ENCODE results near the gene HOXD13. TPM values are rescaled to one million over a fixed set of nuclear protein-coding genes. Genes with fewer than 3 reads are reported as not detected.
A peak's percentile ranks its signal among the peaks of the same experiment; 100 is the strongest.

Gene HOXD13
- total RNA-seq, result not detected
- not detected for polyA plus RNA-seq (2013, experiment 1 of 2)
- not detected for polyA plus RNA-seq (2013, experiment 2 of 2)
- 0 to 0.08 (median 0) reads per million in 172 experiments for total RNA-seq

DNA sequence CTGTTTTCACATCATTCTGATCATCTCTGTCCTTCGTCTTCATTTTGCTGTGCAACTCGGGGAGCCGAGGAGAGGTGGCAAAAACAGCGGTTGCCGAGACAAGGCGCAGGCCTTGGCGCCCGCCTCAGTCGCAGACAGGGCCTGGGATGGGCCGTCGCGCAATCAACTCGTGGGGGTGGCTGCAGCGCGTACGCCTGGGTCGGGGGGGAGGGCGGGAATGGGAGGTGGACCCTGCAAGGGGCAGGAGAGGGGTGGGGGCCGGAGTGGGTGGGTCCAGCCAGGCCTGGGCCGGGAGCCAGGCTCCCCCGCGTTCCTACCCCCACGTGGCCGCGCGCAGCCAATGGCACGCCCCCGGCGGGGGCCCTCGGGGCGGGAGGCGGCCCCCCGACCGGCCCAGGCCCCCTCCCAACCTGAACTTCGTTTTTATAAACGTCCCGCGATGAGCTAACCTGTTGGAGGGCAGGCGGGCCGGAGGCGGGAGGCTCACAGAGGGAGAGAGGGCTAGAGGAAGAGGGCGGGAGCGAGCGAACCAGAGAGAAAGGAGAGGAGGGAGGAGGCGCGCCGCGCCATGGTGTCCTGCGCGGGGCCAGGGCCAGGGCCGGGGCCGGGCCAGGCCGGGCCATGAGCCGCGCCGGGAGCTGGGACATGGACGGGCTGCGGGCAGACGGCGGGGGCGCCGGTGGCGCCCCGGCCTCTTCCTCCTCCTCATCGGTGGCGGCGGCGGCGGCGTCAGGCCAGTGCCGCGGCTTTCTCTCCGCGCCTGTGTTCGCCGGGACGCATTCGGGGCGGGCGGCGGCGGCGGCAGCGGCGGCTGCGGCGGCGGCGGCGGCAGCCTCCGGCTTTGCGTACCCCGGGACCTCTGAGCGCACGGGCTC lies at the start of gene HOXD13:
HOXD13 (plus strand) TSS at position 452 of the 875 bp plus-strand sequence; CDS start at position 622, 170 bp downstream.
- Mint-ChIP-seq H3K27ac (peak within 1 kb of the TSS; percentile 12), H3K36me3 (ENCODE audit: low read depth) (no peaks in the 10 kb centered on the region), H3K4me1 (ENCODE audit: low read depth) (peaks cover 46% of the 10 kb centered on the region), H3K4me3 (peak within 1 kb of the TSS; percentile 49), H3K27me3 (peaks cover 93% of the 10 kb centered on the region), H3K9me3 (peaks cover 3% of the 10 kb centered on the region)
- Histone ChIP-seq H3K4me3 (ENCODE audit: low read length) (no peak within 1 kb of the TSS), H3K27ac (ENCODE audit: low read depth in 1 of 2, low read length in 2 of 2) (no peak within 1 kb of the TSS), H3K27me3 (ENCODE audit: control insufficient read depth in 1 of 2, insufficient read depth in 2 of 2, low read length in 2 of 2) (peaks cover 89 to 92% of the 10 kb centered on the region in 2 experiments), H3K9me3 (ENCODE audit: control insufficient read depth in 1 of 2, insufficient read depth in 1 of 2, low read length in 2 of 2) (peaks cover 13 to 37% of the 10 kb centered on the region in 2 experiments), H3K4me1 (ENCODE audit: insufficient read depth, low read length) (peaks cover 39% of the 10 kb centered on the region), H3K36me3 (ENCODE audit: insufficient read depth, low read length) (no peaks in the 10 kb centered on the region)
- ChIA-PET CTCF (no interaction called here), POLR2A (interaction anchor here (0.5 kb wide), 1 partner anchor 39 kb away, joined by 3 read pairs; no protein-coding TSS in a partner anchor)
- DNase-seq, result peak in 1 of 14 experiments; percentile 30
- ATAC-seq (ENCODE audit: poor library complexity), result no peak
- intact Hi-C loops (cut with DNase I, micrococcal nuclease), result loop anchor here in 1 of 2 experiments (10.0 kb wide), 2 partner anchors 728 to 1398 kb away; no protein-coding TSS in a partner anchor
- TF ChIP-seq, protein P1, sequence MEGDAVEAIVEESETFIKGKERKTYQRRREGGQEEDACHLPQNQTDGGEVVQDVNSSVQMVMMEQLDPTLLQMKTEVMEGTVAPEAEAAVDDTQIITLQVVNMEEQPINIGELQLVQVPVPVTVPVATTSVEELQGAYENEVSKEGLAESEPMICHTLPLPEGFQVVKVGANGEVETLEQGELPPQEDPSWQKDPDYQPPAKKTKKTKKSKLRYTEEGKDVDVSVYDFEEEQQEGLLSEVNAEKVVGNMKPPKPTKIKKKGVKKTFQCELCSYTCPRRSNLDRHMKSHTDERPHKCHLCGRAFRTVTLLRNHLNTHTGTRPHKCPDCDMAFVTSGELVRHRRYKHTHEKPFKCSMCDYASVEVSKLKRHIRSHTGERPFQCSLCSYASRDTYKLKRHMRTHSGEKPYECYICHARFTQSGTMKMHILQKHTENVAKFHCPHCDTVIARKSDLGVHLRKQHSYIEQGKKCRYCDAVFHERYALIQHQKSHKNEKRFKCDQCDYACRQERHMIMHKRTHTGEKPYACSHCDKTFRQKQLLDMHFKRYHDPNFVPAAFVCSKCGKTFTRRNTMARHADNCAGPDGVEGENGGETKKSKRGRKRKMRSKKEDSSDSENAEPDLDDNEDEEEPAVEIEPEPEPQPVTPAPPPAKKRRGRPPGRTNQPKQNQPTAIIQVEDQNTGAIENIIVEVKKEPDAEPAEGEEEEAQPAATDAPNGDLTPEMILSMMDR (IDR thresholded peaks at IDR 0.05), result no peak

DNA sequence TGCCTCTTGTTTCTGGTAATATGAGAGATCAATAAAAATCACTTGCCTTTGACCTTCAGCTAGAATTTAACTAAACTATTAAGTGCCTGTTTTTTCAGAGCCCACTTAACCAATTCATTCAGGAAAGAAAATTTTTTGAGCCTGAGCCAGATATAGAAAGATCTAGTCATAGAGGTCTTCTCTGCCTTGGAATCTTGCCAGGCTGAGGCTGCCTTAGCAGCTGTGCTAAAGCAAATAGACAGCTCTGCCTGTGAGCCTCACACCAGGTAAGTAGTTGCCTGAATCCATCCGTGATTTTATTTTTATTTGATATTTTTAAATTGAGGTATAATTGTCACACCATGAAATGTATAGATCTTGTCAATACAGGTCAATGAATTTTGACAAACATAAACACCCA lies 36.1 kb upstream of the HOXD13 start:
- Mint-ChIP-seq H3K27ac (no peak overlapping the region), H3K36me3 (ENCODE audit: low read depth) (no peaks in the 10 kb centered on the region), H3K4me1 (ENCODE audit: low read depth) (no peaks in the 10 kb centered on the region), H3K4me3 (no peak overlapping the region), H3K9me3 (no peaks in the 10 kb centered on the region), H3K27me3 (peaks cover 73% of the 10 kb centered on the region)
- TF ChIP-seq, protein P1 (IDR thresholded peaks at IDR 0.05), result no peak
- H3K36me3 ChIP-seq (ENCODE audit: insufficient read depth, low read length), result no peaks in the 10 kb centered on the region
- ChIA-PET POLR2A (no interaction called here), CTCF (no interaction called here)
- H3K27me3 ChIP-seq (ENCODE audit: control insufficient read depth in 1 of 2, insufficient read depth in 2 of 2, low read length in 2 of 2), result peaks cover 9 to 37% of the 10 kb centered on the region in 2 experiments
- H3K27ac ChIP-seq (ENCODE audit: low read depth in 1 of 2, low read length in 2 of 2), result no peak overlapping the region
- no peaks in the 10 kb centered on the region for H3K9me3 ChIP-seq (ENCODE audit: control insufficient read depth in 1 of 2, insufficient read depth in 1 of 2, low read length in 2 of 2)
- intact Hi-C loops (cut with DNase I, micrococcal nuclease), result no loop called here
- ATAC-seq (ENCODE audit: poor library complexity) (no peak), DNase-seq (no peak)
- H3K4me1 ChIP-seq (ENCODE audit: insufficient read depth, low read length), result no peaks in the 10 kb centered on the region
- no peak overlapping the region for H3K4me3 ChIP-seq (ENCODE audit: low read length)

DNA sequence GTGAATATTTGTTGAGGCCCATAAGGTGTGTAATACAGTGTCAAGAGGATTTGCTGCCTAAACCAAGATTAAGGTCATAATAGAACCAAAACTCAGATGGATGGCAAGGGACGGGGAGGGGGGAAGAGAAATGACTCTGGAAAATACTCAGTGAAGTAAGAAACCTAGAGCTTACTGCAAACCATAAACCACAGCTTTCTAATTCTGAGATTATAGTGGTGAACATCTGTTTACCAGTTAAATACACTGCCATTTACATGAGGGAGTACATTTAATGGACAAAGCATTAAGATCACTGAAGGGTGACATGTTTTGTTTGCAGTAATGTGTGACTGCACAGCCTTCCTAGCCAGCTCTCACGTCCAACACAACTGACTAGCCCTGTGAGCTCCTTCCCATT lies 28.6 kb upstream of the HOXD13 start:
- POLR2A ChIA-PET, result no interaction called here
- peaks cover 6% of the 10 kb centered on the region for H3K4me1 Mint-ChIP-seq (ENCODE audit: low read depth)
- intact Hi-C loops (cut with DNase I, micrococcal nuclease), result no loop called here
- ATAC-seq (ENCODE audit: poor library complexity), result no peak
- Histone ChIP-seq H3K4me1 (ENCODE audit: insufficient read depth, low read length) (peaks cover 17% of the 10 kb centered on the region), H3K36me3 (ENCODE audit: insufficient read depth, low read length) (no peaks in the 10 kb centered on the region), H3K4me3 (ENCODE audit: low read length) (no peak overlapping the region), H3K27me3 (ENCODE audit: control insufficient read depth in 1 of 2, insufficient read depth in 2 of 2, low read length in 2 of 2) (peaks cover 34 to 63% of the 10 kb centered on the region in 2 experiments), H3K27ac (ENCODE audit: low read depth in 1 of 2, low read length in 2 of 2) (no peak overlapping the region), H3K9me3 (ENCODE audit: control insufficient read depth in 1 of 2, insufficient read depth in 1 of 2, low read length in 2 of 2) (peaks cover 0 to 29% of the 10 kb centered on the region in 2 experiments)
- H3K27ac Mint-ChIP-seq, result no peak overlapping the region
- no peaks in the 10 kb centered on the region for H3K36me3 Mint-ChIP-seq (ENCODE audit: low read depth)
- TF ChIP-seq, protein P1 (IDR thresholded peaks at IDR 0.05), result no peak
- H3K27me3 Mint-ChIP-seq, result peaks cover 83% of the 10 kb centered on the region
- DNase-seq, result no peak
- no peaks in the 10 kb centered on the region for H3K9me3 Mint-ChIP-seq
- CTCF ChIA-PET, result no interaction called here
- no peak overlapping the region for H3K4me3 Mint-ChIP-seq

Data from CD4-positive, alpha-beta T cell (primary cell).